Measurements from ENCODE around the gene VPREB1.

DNA sequence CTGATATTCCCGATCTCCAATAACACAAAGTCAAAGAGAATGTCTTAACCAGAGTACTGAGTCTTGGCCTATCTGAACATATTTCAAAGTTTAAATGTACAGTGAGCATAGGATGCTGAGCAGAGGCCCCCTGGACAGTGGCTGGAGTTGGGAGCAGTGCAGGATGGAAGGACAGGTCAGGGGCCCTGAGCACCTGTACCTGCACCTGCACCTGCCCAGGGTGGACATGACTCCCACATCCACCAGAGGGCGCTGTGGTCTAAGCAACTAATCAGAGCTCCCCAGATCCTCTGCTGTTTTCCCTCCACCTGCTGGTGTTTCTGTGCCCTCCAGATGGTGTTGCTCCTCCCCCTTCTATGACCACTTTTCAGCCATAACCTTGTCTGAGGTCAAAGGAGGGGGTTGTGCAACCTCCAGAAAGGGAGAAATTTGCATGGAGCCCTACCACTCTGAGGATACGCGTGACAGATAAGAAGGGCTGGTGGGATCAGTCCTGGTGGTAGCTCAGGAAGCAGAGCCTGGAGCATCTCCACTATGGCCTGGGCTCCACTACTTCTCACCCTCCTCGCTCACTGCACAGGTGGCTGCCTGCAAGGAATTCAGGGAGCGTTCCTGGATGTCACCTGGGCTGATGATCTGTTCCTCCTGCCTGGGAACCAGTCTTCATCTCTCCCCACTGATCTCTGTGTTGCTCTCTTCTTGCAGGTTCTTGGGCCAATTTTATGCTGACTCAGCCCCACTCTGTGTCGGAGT, 49.1 kb upstream of the VPREB1 start:
- no peak for TF ChIP-seq EZH2 (IDR thresholded peaks at IDR 0.05)
- TF ChIP-seq POLR2AphosphoS5 (IDR thresholded peaks at IDR 0.05; ENCODE audit: borderline replicate concordance, low read depth, low read length) = no peak

All from SK-N-MC (cell line).